ENCODE data around the gene GSN. TPM values are rescaled to one million over a fixed set of nuclear protein-coding genes. Genes with fewer than 3 reads are reported as not detected.

Gene GSN
- total RNA-seq, 1 experiment from 2014 or later: 278 TPM

- in situ Hi-C loops (cut with HindIII; ENCODE audit: low pct_unique_long_range_greater_than_20kb, low sequenced_read_pairs) (no loop called here), intact Hi-C loops (cut with micrococcal nuclease; ENCODE audit: unreplicated experiment) (no loop called here)
- no peaks in the 10 kb centered on the region for H3K36me3 ChIP-seq (ENCODE audit: control insufficient read depth, insufficient read depth, low read length)
- no TSS peak for BruUV-seq (replicated peaks)
- ChIA-PET CTCF (interaction anchor here (1.3 kb wide), 1 partner anchor 113 kb away, joined by 3 read pairs; no protein-coding TSS in a partner anchor), POLR2A (no interaction called here)
- ATAC-seq: peak; percentile 0; the same call in 1 of the 2 replicates
- no peaks in the 10 kb centered on the region for H3K9me3 ChIP-seq (ENCODE audit: control insufficient read depth, insufficient read depth, low read depth, low read length)
- peaks cover 81% of the 10 kb centered on the region for H3K4me1 ChIP-seq (ENCODE audit: control insufficient read depth, insufficient read depth, low read length)
- DNase-seq (ENCODE audit: low read depth, low spot score): no peak
- peak overlapping the region; percentile 99 for H3K27ac ChIP-seq (ENCODE audit: low read length)
- H3K4me3 ChIP-seq (ENCODE audit: low read depth in 2 of 2, low read length in 2 of 2): peak overlapping the region in 1 of 2 experiments; percentile 18; a peak in 1 of 4 replicates
- TF ChIP-seq, protein P1, sequence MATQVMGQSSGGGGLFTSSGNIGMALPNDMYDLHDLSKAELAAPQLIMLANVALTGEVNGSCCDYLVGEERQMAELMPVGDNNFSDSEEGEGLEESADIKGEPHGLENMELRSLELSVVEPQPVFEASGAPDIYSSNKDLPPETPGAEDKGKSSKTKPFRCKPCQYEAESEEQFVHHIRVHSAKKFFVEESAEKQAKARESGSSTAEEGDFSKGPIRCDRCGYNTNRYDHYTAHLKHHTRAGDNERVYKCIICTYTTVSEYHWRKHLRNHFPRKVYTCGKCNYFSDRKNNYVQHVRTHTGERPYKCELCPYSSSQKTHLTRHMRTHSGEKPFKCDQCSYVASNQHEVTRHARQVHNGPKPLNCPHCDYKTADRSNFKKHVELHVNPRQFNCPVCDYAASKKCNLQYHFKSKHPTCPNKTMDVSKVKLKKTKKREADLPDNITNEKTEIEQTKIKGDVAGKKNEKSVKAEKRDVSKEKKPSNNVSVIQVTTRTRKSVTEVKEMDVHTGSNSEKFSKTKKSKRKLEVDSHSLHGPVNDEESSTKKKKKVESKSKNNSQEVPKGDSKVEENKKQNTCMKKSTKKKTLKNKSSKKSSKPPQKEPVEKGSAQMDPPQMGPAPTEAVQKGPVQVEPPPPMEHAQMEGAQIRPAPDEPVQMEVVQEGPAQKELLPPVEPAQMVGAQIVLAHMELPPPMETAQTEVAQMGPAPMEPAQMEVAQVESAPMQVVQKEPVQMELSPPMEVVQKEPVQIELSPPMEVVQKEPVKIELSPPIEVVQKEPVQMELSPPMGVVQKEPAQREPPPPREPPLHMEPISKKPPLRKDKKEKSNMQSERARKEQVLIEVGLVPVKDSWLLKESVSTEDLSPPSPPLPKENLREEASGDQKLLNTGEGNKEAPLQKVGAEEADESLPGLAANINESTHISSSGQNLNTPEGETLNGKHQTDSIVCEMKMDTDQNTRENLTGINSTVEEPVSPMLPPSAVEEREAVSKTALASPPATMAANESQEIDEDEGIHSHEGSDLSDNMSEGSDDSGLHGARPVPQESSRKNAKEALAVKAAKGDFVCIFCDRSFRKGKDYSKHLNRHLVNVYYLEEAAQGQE (IDR thresholded peaks at IDR 0.05; ENCODE audit: insufficient read depth in 1 of 2, low read depth in 2 of 2, low read length in 1 of 2): no peak
- TF ChIP-seq SIN3A (IDR thresholded peaks at IDR 0.05; ENCODE audit: borderline replicate concordance, insufficient read depth, low read depth, low read length): no peak
- no peak for TF ChIP-seq POLR2AphosphoS5 (IDR thresholded peaks at IDR 0.05; ENCODE audit: low read depth, low read length)
- TF ChIP-seq TCF7L2 (IDR thresholded peaks at IDR 0.05; ENCODE audit: low read depth, low read length): no peak
- no peak for TF ChIP-seq CTCF (IDR thresholded peaks at IDR 0.05)
- no peaks in the 10 kb centered on the region for H3K27me3 ChIP-seq (ENCODE audit: control insufficient read depth, insufficient read depth, low read length)
Measured at GRCh38 chr9:121286688-121286972, 18.7 kb downstream of the GSN start.

DNA sequence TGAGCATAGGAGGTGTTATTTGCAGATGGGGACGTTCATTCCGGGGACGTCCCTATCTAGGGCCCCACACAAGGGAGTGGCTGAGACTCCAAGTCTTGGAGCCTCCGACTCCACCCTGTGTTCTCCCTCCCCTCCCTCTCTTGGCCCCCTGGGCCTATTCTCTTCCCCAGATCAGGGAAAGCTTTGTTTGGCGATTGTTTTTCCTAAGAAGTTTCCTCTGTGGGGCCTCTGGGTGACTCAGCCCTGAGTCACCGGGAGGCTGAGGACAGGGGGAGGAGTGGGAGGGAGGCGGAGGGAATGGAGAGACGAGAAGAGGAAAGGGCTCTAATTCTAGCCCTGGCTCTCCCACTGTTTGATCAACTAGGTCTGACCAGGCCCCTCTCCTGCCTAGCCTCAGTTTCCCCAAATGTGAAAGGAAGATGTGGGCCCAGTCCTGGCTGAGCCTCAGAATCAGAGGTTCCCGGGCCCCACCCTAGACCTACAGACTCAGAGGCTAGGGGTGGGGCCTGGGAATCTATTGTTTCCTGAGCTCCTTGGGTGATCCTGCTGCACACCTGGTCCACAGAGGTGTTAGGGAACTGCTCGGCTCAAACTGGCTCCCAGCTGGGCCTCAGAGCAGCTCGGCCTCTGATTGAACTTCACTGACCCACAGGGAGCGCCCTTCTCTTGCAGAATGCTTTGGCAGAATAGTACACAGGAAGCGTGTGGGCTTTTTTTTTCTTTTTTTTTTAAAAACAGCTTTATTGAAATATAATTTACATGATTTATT, 19.2 kb downstream of the GSN start:
- Histone ChIP-seq H3K27me3 (ENCODE audit: control insufficient read depth, insufficient read depth, low read length) (no peaks in the 10 kb centered on the region), H3K4me3 (ENCODE audit: low read depth in 2 of 2, low read length in 2 of 2) (peak overlapping the region in 1 of 2 experiments; percentile 31; a peak in 2 of 4 replicates), H3K36me3 (ENCODE audit: control insufficient read depth, insufficient read depth, low read length) (no peaks in the 10 kb centered on the region), H3K9me3 (ENCODE audit: control insufficient read depth, insufficient read depth, low read depth, low read length) (no peaks in the 10 kb centered on the region), H3K4me1 (ENCODE audit: control insufficient read depth, insufficient read depth, low read length) (peaks cover 76% of the 10 kb centered on the region), H3K27ac (ENCODE audit: low read length) (peak overlapping the region; percentile 99)
- TF ChIP-seq, protein P1 (IDR thresholded peaks at IDR 0.05; ENCODE audit: insufficient read depth in 1 of 2, low read depth in 2 of 2, low read length in 1 of 2): no peak
- TF ChIP-seq POLR2AphosphoS5 (IDR thresholded peaks at IDR 0.05; ENCODE audit: low read depth, low read length): peak; percentile 63; the same call in 1 of the 2 replicates
- TF ChIP-seq TCF7L2 (IDR thresholded peaks at IDR 0.05; ENCODE audit: low read depth, low read length): 0 out of 2 replicates have a peak, but pooled peaks have one; percentile 11
- DNase-seq (ENCODE audit: low read depth, low spot score) (peak; percentile 81), ATAC-seq (peak; percentile 87)
- in situ Hi-C loops (cut with HindIII; ENCODE audit: low pct_unique_long_range_greater_than_20kb, low sequenced_read_pairs): no loop called here
- intact Hi-C loops (cut with micrococcal nuclease; ENCODE audit: unreplicated experiment): no loop called here
- CTCF ChIA-PET: interaction anchor here (0.5 to 1.3 kb wide), 4 partner anchors 9 to 512 kb away, joined by 3 to 4 read pairs (median 4); no protein-coding TSS in a partner anchor
- POLR2A ChIA-PET: interaction anchor here (0.6 to 0.7 kb wide), 2 partner anchors 9 to 1979 kb away, joined by 3 to 6 read pairs; no protein-coding TSS in a partner anchor
- BruUV-seq (replicated peaks): no TSS peak
